NT2/D1 (cell line): ENCODE data around the gene PDS5B.

Experiments
- SUZ12 ChIP-seq: IDR thresholded peaks from 2 replicates; pipeline ENCODE4 v1.6.1; 2011; ENCODE audit not compliant: insufficient read length, insufficient read depth; ENCODE audit errors: extremely low read depth
- YY1 ChIP-seq: IDR thresholded peaks from 2 replicates; pipeline ENCODE4 v1.6.1; 2011; ENCODE audit not compliant: insufficient read length, insufficient read depth
- ZNF274 ChIP-seq: IDR thresholded peaks from 2 replicates; pipeline ENCODE4 v1.6.1; 2011; ENCODE audit warnings: mild to moderate bottlenecking, low read depth, low read length

GRCh38 chr13:32577032-32577431, 9.2 kb upstream of the PDS5B start:
- TF ChIP-seq YY1 (no peak), SUZ12 (no peak), ZNF274 (no peak)
